Right ventricle myocardium inferior (tissue), 1 donor: ENCODE results near the gene FOXL3. TPM values are rescaled to one million over a fixed set of nuclear protein-coding genes. Genes with fewer than 3 reads are reported as not detected.

Experiments
- ATAC-seq: fragments of 200-7000 bp; cut with Tn5 transposase; one replicate; pipeline ENCODE4 v1.9.1; 2020; ENCODE audit warnings: mild to moderate bottlenecking, moderate library complexity
- DNase-seq: peaks from one replicate; pipeline ENCODE4 v3.0.0; 2021; ENCODE audit errors: missing footprints
- intact Hi-C: fragments of 100-400 bp; cut with DNase I; formaldehyde crosslinking; loops from one replicate; pipeline ENCODE4 v1.11.0; 2022
- total RNA-seq: library from RNA; stranded (reverse); fragmentation: NEBNext Ultra II Directional; extraction: Animal tissue kit (Norgen Biotek cat#: 25700); gene quantifications from one replicate; pipeline ENCODE4 v1.2.1, GENCODE V29; 2021
- donor health status: DM: no; HTN: yes; CAD: no; lungs with severe emphysema.

The FOXL3 gene
- total RNA-seq, 1 donor from 2014 or later, result not detected

DNA sequence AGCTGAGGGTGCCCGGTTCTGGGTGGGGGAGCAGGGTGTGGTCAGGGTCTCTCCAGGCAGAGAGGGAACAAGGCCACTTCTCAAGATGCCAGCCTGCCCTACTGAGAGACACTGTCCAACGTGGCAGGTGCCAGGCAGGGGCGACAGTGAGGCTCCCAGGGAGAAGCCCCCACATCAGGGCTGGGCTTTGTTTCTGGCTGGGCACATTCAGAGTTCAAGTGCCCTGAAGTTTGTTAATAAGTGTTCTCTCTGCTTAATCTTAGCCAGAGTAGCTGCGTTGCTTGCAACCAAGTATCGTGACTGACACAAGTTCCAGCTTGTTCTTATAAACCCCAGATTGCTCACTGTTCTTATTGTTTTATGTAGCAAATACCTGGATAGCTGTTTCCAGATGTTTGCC is 21.8 kb downstream of the FOXL3 start:
- DNase-seq (peak; percentile 39), ATAC-seq (no peak)
- intact Hi-C loops, result no loop called here

DNA sequence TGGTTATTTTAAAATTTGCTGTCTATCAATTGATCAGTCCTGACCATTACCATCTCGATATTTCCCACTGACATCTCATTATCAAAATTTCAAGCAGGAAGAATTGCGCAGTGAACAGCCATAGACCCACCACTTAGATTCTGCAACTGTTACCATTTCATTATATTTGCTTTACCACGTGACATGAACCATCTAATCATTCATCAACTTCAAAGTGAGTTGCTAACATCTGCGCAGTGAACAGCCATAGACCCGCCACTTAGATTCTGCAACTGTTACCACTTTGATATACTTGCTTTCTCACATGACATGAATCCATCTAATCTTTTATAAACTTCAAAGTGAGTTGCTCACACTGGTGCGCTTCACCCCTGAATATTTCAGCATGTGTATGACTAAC is 22.5 kb downstream of the FOXL3 start:
- ATAC-seq (no peak), DNase-seq (no peak)
- intact Hi-C loops, result no loop called here

DNA sequence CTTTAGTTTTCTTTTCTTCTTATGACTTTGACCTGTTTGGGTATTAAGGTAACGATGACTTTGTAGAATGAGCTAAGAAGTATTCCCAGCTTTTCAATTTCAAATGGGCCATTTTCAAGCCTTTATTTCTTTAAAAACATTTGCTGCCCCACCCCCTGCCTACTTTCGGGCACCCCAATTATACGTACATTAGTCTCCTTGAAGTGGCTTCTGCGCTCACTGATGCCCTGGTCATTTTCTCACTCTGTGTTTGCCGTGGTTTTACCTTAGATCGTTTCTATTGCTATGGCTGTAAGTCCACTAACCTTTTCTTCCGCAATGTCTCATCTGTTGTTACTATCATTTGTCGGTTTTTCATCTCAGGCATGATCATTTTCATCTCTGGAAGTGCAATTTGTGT is 24.9 kb downstream of the FOXL3 start:
- ATAC-seq (no peak), DNase-seq (no peak)
- intact Hi-C loops, result no loop called here

DNA sequence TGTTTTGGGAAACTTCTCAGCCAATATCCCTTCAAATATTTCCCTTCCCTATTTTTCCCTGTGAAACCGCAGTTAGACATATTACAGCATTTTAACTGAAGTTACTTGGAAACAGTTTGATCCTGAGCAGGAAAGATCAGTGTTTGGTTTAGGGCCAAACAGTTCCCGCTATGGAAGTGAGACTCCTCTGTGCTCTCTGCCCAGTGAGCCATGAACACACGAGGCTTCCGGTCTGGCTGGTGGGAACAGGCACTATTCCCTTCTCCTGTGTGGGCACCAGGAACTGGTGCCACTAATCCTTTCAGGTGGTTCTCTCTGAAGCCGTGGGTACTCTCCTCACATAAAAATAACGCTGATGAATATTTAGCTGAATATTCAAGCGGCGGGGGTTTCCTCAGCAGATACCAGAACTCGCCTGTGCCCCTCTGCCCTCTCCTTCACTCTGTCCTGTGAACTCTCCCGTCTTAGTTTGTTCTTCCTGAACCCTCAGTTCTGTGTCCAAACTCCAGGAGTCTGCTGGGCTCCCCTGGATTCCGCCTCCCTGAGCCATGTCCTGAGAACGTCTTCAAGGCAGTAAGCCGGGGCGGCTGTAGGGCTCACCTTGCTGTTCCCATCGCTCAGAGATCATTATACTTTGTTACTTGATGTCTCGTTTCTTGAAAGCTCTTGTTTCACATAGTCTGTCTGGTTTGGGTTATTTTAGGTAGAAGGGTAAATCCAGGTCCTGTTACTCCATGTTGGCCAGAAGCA is 25.7 kb downstream of the FOXL3 start:
- DNase-seq (peak; percentile 56), ATAC-seq (no peak)
- intact Hi-C loops, result no loop called here

DNA sequence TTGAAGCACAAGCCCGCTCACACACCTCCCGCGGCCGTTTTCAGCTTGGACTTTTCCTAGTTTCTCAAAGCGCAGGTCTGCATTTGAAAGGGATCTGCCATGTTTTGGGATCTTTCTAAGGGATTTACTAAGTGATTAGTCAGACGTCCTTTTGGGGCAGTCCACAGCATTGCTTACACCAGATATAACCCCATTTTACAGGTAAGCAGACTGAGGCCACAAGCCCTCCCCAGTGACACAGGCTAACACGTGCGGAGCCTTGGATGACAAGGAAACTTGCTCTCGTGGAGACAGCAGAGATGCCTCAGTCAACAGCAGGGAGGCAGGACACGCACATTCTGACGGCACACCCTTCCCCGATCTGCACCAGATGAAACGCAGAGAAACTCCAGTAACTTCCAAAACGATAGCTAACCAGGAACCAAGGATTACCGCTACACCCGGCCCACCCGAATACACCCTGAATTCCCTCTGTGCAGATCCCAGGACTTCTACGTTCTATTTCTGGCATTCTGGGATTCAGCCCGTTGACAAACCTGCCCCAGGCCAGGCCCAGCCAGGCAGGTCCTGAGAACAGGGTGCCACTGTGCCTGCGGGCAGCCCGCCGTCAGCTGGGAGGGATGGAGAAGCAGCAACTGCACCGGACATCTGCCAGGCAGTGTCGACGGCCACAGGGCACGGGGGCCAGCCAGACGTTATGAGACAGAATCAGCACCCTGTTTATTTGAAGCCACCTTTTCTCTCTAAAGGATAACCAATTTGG is 27.9 kb downstream of the FOXL3 start:
- ATAC-seq (no peak), DNase-seq (peak; percentile 34)
- intact Hi-C loops, result no loop called here

DNA sequence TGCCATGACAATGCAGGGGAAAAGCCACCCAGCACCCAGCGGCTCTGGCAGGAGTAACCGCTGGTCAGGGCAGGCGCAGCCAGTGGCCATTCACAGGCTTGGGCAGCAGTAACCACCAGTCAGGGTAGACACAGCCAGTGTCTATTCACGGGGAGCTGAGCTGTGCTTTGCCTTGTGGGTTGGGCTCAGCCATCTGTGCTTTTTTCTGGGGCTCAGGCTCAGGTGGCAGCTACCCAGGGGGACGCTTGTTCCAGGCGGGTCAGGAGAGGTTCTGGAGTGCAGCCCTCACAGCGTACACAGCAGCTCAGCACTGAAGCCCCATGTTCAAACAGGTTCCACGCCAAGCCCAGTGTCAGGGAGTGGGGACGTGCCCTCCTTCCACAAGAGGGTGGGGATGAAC is 28.5 kb downstream of the FOXL3 start:
- no peak for ATAC-seq
- DNase-seq, result no peak
- intact Hi-C loops, result no loop called here

DNA sequence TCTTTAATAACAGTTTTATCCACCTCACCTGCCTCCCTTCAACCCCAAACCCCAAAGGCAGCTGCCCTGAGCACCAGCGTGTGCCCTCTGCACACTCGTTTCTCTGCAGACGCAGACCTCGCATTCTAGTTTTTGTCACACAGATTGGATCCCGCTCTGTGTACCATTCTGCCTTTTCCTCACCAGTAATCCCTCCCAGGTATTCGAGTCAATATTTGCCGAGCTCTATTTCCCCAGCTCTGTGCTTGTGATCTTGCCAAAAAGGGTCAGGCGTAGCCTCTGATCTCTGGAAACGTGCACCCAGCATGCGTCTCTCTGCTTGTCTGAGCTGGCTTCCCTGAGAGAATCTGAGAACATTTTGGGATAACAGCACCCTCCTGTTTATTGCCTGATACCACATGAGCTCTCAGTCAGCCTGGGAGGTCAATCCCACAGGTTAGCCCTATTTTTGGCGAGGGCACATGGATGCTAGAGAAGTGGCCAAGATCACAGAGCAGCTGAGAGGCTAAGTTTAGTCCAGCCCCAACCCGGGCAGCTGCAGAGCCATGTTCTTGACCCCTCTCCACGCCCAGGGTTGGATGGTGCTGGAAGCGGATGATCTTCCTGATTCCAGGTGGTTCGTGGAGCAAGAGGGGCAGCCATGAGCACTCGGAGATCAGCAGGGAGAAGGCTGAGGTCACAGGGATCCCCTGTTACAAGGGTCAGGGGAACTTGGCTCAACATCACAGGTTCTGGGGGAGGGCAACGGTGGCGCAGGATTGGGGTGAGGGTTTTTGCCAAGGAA is 29.1 kb downstream of the FOXL3 start:
- ATAC-seq, result peak; percentile 53
- peak; percentile 55 for DNase-seq
- intact Hi-C loops, result no loop called here

DNA sequence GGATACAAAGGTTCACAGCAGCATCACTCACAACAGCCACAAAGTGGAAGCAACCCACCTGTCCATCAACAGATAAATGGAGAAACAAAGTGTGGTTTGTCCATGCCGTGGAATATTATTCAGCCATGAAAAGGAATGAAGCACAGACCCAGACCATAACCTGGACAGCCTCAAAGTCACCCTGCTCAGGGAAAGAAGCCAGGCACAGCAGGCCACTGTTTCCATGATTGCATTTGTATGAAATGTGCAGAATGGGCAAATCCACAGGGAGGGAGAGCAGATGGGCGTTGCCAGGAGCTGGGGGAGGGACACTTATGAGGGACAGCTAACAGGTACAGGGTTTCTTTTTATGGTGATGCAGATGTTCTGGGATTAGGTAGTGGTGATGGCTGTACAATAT is 30.3 kb downstream of the FOXL3 start:
- ATAC-seq, result no peak
- intact Hi-C loops, result loop anchor here (10.0 kb wide), 1 partner anchor 555 kb away; the partner anchor contains the start of gene GET4
- peak; percentile 13 for DNase-seq

DNA sequence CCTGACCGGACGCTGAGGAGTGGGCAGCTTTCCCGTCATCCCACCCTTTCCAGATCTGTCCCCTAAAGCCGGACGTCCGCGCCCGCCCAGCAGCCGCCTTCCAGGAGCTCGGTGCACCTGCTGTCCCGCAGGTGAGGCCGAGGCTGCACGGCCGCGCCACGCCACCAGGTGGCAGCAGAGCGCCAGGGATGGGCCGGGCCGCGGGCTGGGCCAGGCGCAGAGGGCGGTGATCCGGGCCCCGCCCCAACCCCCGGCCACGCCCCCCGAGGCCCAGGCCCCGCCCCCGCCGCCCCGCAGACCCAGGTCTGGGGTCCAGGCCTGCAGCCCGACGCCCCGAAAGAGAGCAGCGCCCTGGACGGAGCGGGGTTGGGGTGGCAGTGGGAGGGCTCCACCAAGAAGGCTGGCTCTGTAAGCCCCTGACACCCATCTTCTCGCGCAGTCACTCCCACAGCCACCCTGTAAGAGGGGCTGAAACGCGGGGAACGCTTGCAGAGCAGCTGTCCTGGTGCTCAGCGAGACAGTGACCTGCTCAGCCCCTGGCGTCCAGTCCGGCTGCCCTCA is 32.2 kb downstream of the FOXL3 start:
- peak; percentile 85 for DNase-seq
- intact Hi-C loops, result loop anchor here (2.0 to 10.0 kb wide), 2 partner anchors 453 to 553 kb away; partner anchors contain the start of gene GET4
- peak; percentile 85 for ATAC-seq

DNA sequence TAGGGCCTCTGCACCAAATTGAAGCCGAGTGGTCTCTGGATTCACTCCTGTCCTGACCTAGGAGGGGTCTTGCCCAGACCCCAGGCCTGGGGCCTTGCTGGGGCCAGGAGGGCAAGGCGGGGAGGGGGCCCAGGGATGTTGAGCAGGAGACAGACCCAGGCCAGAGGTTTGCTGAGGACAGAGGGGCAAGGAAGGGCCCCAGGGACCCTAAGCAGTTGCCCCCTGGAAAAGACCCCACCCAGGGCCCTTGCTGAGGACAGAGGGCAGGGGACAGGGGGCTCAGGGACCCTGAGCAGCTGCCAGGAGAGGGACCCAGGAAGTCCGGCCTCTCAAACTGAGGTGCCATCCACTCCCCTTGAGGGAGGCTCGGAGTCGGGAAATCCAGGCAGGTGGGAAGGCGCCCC is 32.7 kb downstream of the FOXL3 start:
- DNase-seq, result peak; percentile 53
- no peak for ATAC-seq
- intact Hi-C loops, result loop anchor here (2.0 to 10.0 kb wide), 2 partner anchors 452 to 552 kb away; partner anchors contain the start of gene GET4

DNA sequence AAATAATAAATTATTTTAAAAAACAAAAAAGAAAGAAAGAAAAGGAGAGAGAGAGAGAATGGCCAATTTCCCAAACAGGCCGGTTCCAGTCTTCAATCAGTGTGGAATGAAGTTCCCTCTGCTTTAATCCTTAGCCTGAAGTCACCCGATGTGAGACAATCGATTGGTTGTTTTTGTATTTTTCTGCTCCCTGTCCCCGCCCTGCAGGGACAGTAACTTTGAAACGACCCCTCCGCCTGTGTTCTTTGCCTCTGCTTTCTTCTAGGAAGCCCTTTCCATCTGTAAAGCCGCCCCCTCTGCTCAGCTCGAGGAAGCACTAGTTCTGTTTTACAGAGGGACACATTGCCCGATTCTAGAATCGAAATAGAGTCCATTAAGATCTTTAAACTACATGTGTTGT is 33.4 kb downstream of the FOXL3 start:
- intact Hi-C loops, result loop anchor here (2.0 to 10.0 kb wide), 2 partner anchors 451 to 551 kb away; partner anchors contain the start of gene GET4
- DNase-seq, result no peak
- no peak for ATAC-seq

DNA sequence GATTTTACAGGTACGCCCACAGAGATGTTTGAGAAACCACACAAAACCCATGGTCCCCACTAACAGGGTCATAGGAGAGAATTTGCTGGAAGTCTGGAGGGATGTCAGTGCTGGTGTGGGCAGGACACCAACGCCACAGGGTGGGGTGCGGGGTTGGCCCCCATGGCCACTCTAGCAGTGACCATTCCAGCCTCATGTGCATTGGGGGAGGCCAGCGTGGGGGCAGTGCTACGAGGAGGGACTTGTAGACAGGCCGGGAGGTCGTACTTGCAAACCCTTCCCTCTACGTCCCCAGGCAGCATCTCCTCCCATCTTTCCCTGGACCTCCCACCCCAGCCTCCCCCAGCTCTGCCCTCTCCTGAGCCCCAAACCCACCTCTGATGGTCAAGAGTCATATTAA is 34.0 kb downstream of the FOXL3 start:
- intact Hi-C loops, result loop anchor here (10.0 kb wide), 1 partner anchor 551 kb away; the partner anchor contains the start of gene GET4
- ATAC-seq, result no peak
- DNase-seq, result peak; percentile 35

DNA sequence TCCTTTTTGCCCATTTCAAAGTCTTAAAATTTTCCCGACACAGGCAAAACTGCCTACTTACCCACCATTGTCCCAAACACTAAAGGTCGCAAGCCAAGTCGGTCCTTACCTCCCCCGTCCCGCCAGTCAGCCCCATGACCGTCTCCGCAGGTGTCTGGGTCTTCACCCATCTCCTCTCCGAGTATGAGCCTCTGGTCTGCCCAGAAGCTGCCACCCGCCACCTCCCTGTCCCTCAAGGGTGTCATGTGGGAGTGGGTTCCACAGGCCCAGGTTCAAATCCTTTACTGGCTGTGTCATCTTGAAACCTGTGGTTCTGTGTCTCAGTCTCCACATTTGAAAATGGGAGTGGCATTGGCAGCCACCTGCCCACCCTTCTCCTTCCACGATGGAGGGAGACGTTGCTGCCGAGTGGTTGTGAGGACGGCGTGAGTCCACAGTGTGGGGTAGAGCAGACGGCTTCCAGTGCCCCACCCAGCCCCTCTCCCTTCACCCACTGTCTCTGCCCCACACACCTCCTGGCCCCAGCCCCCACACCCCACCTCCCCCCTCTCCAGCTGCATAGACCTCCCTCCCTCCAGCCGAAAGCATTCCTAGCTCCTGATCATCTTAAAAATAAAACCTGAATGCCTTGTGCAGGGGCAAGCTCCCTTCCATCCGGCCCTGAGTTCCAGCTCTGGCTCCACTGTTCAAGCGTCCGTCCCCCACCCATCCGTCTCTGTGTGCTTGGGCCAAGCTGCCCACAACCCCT is 35.3 kb downstream of the FOXL3 start:
- ATAC-seq (no peak), DNase-seq (peak; percentile 47)
- intact Hi-C loops, result loop anchor here (10.0 kb wide), 1 partner anchor 550 kb away; the partner anchor contains the start of gene GET4

DNA sequence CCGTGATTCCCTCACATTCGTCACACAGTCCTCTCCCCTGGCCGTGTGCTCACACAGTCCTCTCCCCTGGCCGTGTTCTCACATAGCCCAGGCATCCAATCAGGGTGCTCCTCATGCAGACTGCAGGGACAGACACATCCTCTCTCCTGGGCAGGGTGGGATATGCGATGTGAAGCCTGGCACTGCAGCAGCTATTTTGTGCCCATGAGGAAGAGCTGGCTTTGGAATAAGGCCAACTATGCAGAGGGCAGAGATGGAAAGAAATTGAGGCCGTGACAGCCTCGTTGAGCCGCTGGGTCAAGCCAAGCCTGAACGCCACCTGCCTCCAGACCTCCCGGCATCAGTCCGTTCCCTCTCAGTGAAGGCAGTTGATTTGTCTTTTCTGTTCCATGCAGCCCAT is 35.8 kb downstream of the FOXL3 start:
- ATAC-seq (no peak), DNase-seq (peak; percentile 55)
- intact Hi-C loops, result loop anchor here (10.0 kb wide), 1 partner anchor 549 kb away; the partner anchor contains the start of gene GET4

DNA sequence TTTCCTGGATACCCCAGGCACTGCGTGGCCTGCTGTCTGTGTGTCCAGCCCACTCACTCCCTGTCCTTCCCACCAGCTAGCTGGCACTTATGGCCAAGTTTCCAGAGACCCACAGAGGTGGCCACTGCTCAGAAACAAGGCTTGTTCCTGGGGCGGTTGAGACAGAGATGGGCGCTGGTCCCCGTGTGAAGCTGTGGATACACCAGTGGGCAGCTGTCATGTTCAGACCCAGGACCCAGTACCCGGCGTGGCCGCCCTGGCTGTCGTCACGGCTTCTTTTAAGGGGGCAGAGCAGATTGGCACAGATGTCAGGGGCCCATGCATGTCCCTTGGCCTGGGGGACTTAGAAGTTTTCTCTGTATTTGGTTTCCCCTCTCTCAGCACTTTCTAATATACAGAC is 36.3 kb downstream of the FOXL3 start:
- intact Hi-C loops, result loop anchor here (10.0 kb wide), 1 partner anchor 549 kb away; the partner anchor contains the start of gene GET4
- DNase-seq (no peak), ATAC-seq (no peak)

DNA sequence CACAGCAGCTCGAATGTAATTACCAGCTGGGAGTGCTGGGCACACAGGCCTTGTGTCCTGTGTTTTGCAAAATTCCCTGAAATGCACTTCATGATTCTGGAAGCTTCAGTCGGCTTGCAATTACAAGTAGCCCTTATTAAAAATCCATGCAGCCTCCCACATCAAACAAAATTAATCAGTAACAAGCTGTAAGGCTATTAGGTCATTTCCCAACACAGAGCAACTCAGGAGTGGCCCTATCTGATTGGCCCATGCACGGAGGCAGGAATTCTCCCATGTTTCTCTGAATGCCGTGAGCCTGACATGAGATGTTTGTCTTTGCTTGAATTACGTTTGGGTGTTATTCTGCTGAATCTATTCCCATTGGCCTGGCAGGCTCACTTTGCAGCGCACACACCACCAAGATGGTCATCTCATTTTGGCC is 36.9 kb downstream of the FOXL3 start:
- ATAC-seq (no peak), DNase-seq (no peak)
- intact Hi-C loops, result loop anchor here (10.0 kb wide), 1 partner anchor 548 kb away; the partner anchor contains the start of gene GET4

DNA sequence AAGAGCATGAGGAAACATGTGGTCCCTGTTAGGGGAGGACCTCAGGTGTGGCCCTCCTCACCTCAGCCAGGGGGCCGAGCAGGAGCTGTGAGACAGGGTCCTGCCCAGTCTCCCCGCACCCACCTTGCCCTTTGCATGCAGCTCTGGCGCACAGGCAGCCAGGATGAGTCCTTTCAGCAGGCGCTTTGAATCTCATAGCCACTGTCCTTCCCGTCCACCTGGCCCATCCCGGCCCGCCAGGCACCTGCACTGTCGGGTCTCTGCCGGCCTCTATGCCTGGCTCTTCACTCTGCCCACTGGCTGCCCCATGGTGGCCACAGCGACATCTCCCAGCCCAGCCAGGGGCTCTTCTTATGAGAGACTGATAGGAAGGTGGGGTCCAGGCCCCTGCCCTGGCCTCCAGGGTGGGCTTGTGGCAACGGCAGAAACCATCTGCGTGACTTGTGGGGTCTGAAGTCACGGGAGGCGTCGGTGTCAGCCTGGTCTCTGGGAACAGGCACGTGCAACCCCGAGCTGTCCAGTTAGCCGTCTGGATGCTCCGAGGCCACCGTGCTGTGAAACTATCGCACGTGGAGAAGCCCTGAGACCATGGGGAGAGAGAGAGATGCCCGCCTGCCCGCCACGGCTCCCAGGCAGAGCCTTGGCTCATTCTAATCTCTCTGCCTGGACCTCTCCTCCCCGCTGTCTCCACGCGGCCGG is 37.4 kb downstream of the FOXL3 start:
- ATAC-seq (no peak), DNase-seq (peak; percentile 50)
- intact Hi-C loops, result loop anchor here (10.0 kb wide), 1 partner anchor 547 kb away; the partner anchor contains the start of gene GET4
